Epidermal melanocyte (primary cell): ENCODE results near the gene TP63.

Source experiments
- DNase-seq: peaks from one replicate; pipeline ENCODE4 v3.0.0; 2011; ENCODE audit warnings: low spot score; ENCODE audit not compliant: insufficient read length

Gene TP63

GRCh38 chr3:189809583-189809982 is 178.4 kb downstream of the TP63 start:
- no peak for DNase-seq

DNA sequence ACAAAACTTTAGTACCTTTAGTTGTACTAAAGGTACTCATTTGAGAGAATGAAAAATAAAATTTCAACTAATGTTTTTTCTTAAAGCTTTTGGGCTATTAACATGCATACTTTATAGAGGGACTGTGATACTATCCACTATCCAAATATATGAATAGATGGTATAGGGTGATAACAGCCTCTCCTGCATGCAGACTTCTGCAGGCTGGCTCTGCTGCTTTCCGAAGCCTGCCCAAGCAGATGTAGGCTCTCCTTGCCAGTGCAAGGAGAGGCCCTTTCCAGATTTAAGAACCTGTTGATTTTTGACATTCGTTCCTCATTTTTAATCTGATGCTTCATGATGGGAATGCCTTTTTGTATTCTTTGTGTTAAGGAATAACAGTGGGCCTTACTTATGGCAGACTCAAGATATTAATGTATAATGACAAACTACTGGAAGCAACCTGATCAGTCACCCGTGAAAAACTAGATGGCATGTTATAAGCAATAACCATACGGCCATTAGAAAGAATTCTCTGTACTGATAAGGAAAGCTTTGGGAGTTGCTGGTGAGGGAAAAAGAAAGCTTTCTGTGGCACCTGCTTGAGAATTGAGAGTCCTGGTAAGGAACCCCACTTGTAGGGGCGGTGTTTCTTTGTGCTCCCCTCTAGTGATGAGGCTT is 181.7 kb downstream of the TP63 start:
- DNase-seq, result no peak

GRCh38 chr3:189813647-189814240 is 182.6 kb downstream of the TP63 start:
- no peak for DNase-seq

DNA sequence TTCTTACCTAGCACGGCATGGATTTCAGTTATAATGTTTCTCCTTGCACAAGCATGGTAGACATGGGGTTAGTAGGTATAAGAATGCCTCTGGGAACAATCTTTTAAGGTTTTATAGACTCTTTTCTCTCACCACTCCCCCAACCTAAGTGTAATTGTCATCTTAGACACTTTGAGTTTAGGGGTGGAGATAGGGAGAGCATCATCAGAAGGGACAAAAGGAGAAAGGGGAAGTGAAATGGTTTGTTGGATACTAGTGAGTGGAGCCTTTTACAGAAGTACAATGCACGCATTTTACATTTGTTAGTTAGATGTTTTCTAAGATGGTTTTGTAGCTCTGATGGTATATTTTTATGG is 189.2 kb downstream of the TP63 start:
- no peak for DNase-seq

GRCh38 chr3:189821262-189821661 is 190.1 kb downstream of the TP63 start:
- DNase-seq, result no peak

- no peak for DNase-seq
Measured at GRCh38 chr3:189822726-189823125, 191.5 kb downstream of the TP63 start.

DNA sequence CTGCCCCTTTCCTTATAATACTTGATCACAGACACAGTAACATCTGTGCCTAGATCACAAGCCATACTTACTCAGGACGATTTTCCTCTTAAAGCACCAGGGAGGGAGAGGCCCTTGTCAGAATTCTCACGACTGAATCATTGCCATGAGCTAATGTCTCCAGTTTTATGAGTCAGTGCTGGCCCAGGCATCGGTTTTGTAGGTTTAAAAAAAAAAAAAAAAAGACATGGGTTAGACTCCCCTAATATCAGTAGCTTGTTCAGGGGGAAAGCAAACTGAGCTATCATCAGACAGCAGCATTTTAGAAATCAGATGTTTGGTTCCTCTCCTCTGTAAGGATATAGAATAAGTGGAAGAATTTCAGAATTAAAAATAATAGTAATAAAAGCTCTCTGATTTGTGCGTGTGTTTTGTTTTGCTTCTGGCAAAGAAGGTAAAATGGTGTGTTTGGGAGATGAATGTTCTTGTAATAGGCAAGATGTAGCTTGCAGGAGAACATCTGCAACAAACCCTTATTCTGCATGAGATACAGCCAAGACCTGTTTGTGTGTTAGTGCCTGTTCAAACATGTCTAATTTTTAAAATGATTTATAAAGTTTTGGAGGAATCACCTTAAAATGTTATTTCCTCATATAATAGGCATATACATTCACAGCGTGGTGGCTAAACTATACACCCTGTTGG is 193.6 kb downstream of the TP63 start:
- DNase-seq, result peak; percentile 27

DNA sequence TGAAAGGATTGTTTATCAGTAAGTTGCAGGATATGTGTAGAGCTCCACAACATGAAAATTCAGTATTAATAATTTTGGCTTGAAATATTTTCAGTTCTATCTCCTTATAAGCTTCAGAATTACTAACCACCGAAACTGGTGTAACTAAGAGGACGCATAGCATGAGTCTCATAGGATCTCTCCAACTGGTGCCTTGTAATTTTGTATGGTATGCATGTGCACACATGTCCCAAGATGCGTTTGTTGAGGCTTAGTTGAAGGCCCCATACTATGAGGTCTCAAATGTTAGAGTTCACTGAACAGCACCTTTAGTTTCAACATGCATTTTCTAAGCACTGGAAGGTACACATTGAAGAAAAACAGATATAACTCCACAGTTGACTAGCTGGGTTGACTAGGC is 195.4 kb downstream of the TP63 start:
- DNase-seq, result no peak

DNA sequence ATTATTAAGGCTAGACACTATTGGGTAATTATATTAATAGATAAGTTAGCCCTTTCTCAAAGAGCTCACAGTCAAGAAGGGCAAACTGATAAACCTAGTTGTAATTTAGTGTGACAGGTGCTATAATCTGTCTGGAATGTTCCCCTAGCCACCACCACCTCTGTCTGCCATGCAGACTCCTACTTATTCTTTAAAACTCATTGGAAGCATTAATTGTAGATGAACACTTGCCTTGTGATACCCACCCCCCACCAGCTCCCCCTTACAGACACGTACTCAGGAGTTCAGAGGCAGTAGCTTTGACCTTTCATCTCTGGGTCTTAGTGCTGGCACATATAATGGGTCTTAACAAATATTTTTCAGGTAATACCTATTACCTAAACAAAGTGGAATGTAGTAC is 195.9 kb downstream of the TP63 start:
- DNase-seq, result no peak

GRCh38 chr3:189830401-189830800 is 199.2 kb downstream of the TP63 start:
- DNase-seq, result no peak

GRCh38 chr3:189833266-189833665 is 202.1 kb downstream of the TP63 start:
- DNase-seq, result no peak

GRCh38 chr3:189833996-189834395 is 202.8 kb downstream of the TP63 start:
- DNase-seq, result no peak

- DNase-seq, result no peak
Measured at GRCh38 chr3:189834462-189834861, 203.3 kb downstream of the TP63 start.

DNA sequence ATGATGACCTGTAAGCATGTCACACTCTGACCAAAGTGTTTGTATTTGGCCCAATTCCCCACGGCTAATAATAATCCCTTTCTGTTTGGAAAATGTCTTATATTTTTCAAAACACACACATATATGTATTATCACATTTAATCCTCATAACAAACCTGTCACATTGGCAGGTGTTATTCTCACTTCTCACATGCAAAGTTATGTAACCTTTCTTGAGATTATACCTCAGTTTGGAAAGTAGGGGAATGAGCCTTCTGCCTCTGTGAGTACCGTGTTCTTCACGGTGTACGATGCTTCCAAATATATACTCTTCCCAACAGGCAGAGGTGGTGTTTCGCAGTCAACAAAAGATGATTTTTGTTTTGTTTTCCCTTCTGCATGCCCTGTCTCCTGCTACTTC is 205.6 kb downstream of the TP63 start:
- DNase-seq, result no peak

- no peak for DNase-seq
Measured at GRCh38 chr3:189838291-189838690, 207.1 kb downstream of the TP63 start.

- DNase-seq, result no peak
Measured at GRCh38 chr3:189839576-189839975, 208.4 kb downstream of the TP63 start.

- DNase-seq, result no peak
Measured at GRCh38 chr3:189841473-189842205, 210.4 kb downstream of the TP63 start.

- no peak for DNase-seq
Measured at GRCh38 chr3:189842681-189843602, 211.8 kb downstream of the TP63 start.

DNA sequence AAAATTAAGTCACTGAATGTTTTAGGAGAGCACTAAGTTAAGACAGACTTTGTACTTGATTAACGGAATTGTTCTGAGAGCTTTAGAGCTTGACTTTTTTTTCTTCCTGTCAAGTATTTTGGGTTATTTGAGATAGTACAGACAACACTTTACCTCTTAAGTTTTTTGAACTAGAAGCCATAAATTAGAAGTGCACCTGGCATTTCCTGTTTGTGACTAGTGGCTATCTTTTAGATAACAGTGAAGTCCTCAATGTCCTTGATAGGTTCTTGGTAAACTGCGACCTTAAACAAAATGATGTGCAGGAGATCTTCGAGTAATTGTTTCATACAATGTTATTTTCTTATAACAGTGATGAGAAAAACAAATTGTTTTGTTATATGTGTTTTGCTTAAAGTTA is 213.9 kb downstream of the TP63 start:
- DNase-seq, result no peak

- DNase-seq, result no peak
Measured at GRCh38 chr3:189848395-189849040, 217.3 kb downstream of the TP63 start.

DNA sequence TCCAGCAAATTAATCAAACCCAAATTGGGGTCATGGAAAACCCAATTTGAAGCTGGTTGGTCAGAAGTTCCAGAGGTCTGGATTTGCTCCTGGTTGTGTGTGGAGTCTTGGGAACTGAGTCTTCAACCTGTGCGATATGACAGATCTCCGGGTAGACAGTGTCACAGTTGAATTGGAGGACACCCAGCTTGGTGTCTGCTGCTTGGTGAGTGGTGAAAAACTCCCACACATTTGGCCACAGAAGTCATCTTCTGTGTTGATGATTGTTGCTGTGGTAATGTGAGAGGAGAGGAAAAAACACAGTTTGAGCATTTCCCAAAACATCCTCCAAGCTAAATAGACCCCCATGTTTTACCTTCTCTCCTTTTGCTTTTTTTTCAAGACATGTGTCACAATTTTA is 218.1 kb downstream of the TP63 start:
- DNase-seq, result no peak
